Neural cell (in vitro differentiated cells): ENCODE results near the gene RWDD2A. TPM values are rescaled to one million over a fixed set of nuclear protein-coding genes. Genes with fewer than 3 reads are reported as not detected.
"Not testable (repeated sequence)": the region's sequence is repeated elsewhere in the genome, so short reads cannot be mapped to it uniquely, and the experiment has no call there.

ENCODE experiments used
- H2AFZ ChIP-seq: fragments of 200-600, 300-800 bp; sonication (generic), shearing (Covaris generic); 2 replicates; pipeline ENCODE4 v1.6.0; 2014; ENCODE audit warnings: low read depth, mild to moderate bottlenecking, antibody characterized with exemption, low read length, moderate library complexity
- H3F3A ChIP-seq: fragments of 200-600 bp; shearing (Covaris generic); 2 replicates; pipeline ENCODE4 v1.6.1; 2016; ENCODE audit warnings: mild to moderate bottlenecking, moderate library complexity, mixed read lengths, antibody characterized with exemption, low read length; ENCODE audit not compliant: insufficient read depth, poor library complexity, severe bottlenecking
- H3K27ac ChIP-seq: fragments of 200-600, 300-800 bp; sonication (generic), shearing (Covaris generic); 2 replicates; pipeline ENCODE4 v1.5.1; 2014; ENCODE audit warnings: mild to moderate bottlenecking, low read length, moderate library complexity
- H3K27me3 ChIP-seq: fragments of 300-800, 200-600 bp; sonication (generic), shearing (Covaris generic); 2 replicates; pipeline ENCODE4 v1.6.0; 2014; ENCODE audit warnings: mild to moderate bottlenecking, low read depth, low read length, moderate library complexity; ENCODE audit not compliant: insufficient read depth
- H3K36me3 ChIP-seq: fragments of 300-800, 200-600 bp; sonication (generic), shearing (Covaris generic); 2 replicates; pipeline ENCODE4 v1.5.1; 2014; ENCODE audit warnings: mild to moderate bottlenecking, antibody characterized with exemption, low read length, moderate library complexity; ENCODE audit not compliant: insufficient read depth
- H3K4me2 ChIP-seq: fragments of 300-800, 200-600 bp; sonication (generic), shearing (Covaris generic); 2 replicates; pipeline ENCODE4 v1.6.0; 2014; ENCODE audit warnings: mild to moderate bottlenecking, low read length
- H3K4me3 ChIP-seq: fragments of 300-800, 200-600 bp; sonication (generic), shearing (Covaris generic); 2 replicates; pipeline ENCODE4 v1.5.1; 2014; ENCODE audit warnings: mild to moderate bottlenecking, low read length, moderate library complexity
- H3K79me2 ChIP-seq: fragments of 200-600 bp; shearing (Covaris generic); replicated peaks from 2 replicates; pipeline ENCODE4 v1.6.0; 2014; ENCODE audit warnings: mild to moderate bottlenecking, low read length, moderate library complexity; ENCODE audit not compliant: insufficient read depth
- H3K9ac ChIP-seq: fragments of 300-800, 200-600 bp; sonication (generic), shearing (Covaris generic); 2 replicates; pipeline ENCODE4 v1.6.1; 2016; ENCODE audit warnings: mild to moderate bottlenecking, low read length, mixed read lengths
- H3K9me2 ChIP-seq: fragments of 200-600 bp; shearing (Covaris generic); 2 replicates; pipeline ENCODE4 v1.6.1; 2016; ENCODE audit warnings: mild to moderate bottlenecking, low read length, mixed read lengths; ENCODE audit not compliant: insufficient read depth
- H3K9me3 ChIP-seq: fragments of 200-600, 300-800 bp; sonication (generic), shearing (Covaris generic); 2 replicates; pipeline ENCODE4 v1.6.1; 2016; ENCODE audit warnings: mild to moderate bottlenecking, mixed run types, low read length, moderate library complexity, mixed read lengths
- H4K20me1 ChIP-seq: fragments of 200-600 bp; shearing (Covaris generic); 2 replicates; pipeline ENCODE4 v1.6.1; 2016; ENCODE audit warnings: mild to moderate bottlenecking, mixed run types; ENCODE audit not compliant: insufficient read depth
- CTCF ChIP-seq: fragments of 450-650 bp; IDR thresholded peaks from 2 replicates; pipeline ENCODE4 v1.5.1; 2014; ENCODE audit warnings: antibody characterized with exemption, mild to moderate bottlenecking, moderate library complexity; ENCODE audit not compliant: poor library complexity, severe bottlenecking
- EP300 ChIP-seq: fragments of 450-650 bp; conservative IDR thresholded peaks from 2 replicates; pipeline ENCODE4 v1.6.1; 2014; ENCODE audit warnings: antibody characterized with exemption, mild to moderate bottlenecking, moderate library complexity; ENCODE audit not compliant: poor library complexity, severe bottlenecking
- EZH2 ChIP-seq: fragments of 200-600, 300-800 bp; shearing (Covaris generic), sonication (generic); IDR thresholded peaks from 2 replicates; pipeline ENCODE4 v1.6.1; 2014; ENCODE audit warnings: antibody characterized with exemption, low read length, borderline replicate concordance, mild to moderate bottlenecking; ENCODE audit not compliant: insufficient read depth, poor library complexity, severe bottlenecking
- MXI1 ChIP-seq: fragments of 450-650 bp; conservative IDR thresholded peaks from 2 replicates; pipeline ENCODE4 v1.6.1; 2014; ENCODE audit warnings: antibody characterized with exemption, mild to moderate bottlenecking; ENCODE audit not compliant: poor library complexity, severe bottlenecking
- POLR2AphosphoS5 ChIP-seq: IDR thresholded peaks from 2 replicates; pipeline ENCODE4 v1.6.1; 2012
- RAD21 ChIP-seq: fragments of 450-650 bp; conservative IDR thresholded peaks from 2 replicates; pipeline ENCODE4 v1.6.1; 2014; ENCODE audit warnings: antibody characterized with exemption, mild to moderate bottlenecking, moderate library complexity
- SMC3 ChIP-seq: fragments of 450-650 bp; conservative IDR thresholded peaks from 2 replicates; pipeline ENCODE4 v1.6.1; 2014; ENCODE audit warnings: antibody characterized with exemption, mild to moderate bottlenecking, moderate library complexity; ENCODE audit not compliant: poor library complexity
- TAF1 ChIP-seq: IDR thresholded peaks from 2 replicates; pipeline ENCODE4 v1.6.1; 2012; ENCODE audit warnings: low read depth
- polyA plus RNA-seq: library from polyadenylated mRNA; depleted of rRNA; stranded (reverse); fragments of >200 nt; gene quantifications from 2 replicates; pipeline ENCODE4 v1.2.3, GENCODE V29; 2014
- TF ChIP-seq, protein P1 (sequence below): IDR thresholded peaks from 2 replicates; pipeline ENCODE4 v1.6.1; 2012; ENCODE audit warnings: borderline replicate concordance

The RWDD2A gene
- polyA plus RNA-seq, 1 donor from 2014 or later: 6.6 TPM

DNA sequence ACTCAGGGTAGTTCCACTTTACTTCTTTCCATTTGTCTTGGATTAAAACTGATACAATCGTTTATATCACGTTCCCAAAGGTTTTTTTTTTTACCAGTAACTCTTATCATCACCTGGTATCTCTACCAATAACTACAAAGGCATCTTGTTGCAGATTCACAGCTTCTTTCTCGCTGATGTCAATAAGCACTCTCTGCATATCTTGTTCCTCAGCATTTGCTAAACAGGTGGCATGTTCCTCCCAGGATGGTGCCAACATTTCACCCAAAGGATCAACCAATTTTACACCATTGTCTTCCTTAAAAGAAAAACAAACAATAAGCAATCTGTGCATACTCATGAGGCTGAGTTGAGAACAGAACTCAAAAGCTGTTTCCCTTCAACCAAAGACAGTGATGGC is 4.7 kb upstream of the RWDD2A start:
- no peaks in the 10 kb centered on the region for H3K36me3 ChIP-seq
- TF ChIP-seq MXI1 (no peak), EP300 (no peak), SMC3 (no peak), TAF1 (no peak), POLR2AphosphoS5 (no peak), CTCF (no peak), EZH2 (no peak), RAD21 (no peak)
- TF ChIP-seq, protein P1, sequence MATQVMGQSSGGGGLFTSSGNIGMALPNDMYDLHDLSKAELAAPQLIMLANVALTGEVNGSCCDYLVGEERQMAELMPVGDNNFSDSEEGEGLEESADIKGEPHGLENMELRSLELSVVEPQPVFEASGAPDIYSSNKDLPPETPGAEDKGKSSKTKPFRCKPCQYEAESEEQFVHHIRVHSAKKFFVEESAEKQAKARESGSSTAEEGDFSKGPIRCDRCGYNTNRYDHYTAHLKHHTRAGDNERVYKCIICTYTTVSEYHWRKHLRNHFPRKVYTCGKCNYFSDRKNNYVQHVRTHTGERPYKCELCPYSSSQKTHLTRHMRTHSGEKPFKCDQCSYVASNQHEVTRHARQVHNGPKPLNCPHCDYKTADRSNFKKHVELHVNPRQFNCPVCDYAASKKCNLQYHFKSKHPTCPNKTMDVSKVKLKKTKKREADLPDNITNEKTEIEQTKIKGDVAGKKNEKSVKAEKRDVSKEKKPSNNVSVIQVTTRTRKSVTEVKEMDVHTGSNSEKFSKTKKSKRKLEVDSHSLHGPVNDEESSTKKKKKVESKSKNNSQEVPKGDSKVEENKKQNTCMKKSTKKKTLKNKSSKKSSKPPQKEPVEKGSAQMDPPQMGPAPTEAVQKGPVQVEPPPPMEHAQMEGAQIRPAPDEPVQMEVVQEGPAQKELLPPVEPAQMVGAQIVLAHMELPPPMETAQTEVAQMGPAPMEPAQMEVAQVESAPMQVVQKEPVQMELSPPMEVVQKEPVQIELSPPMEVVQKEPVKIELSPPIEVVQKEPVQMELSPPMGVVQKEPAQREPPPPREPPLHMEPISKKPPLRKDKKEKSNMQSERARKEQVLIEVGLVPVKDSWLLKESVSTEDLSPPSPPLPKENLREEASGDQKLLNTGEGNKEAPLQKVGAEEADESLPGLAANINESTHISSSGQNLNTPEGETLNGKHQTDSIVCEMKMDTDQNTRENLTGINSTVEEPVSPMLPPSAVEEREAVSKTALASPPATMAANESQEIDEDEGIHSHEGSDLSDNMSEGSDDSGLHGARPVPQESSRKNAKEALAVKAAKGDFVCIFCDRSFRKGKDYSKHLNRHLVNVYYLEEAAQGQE: no peak
- peaks cover 12% of the 10 kb centered on the region for H3K79me2 ChIP-seq

GRCh38 chr6:83190626-83191025 is 2.5 kb upstream of the RWDD2A start:
- no peaks in the 10 kb centered on the region for H4K20me1 ChIP-seq
- no peaks in the 10 kb centered on the region for H3K9me3 ChIP-seq
- no peak overlapping the region for H3K9ac ChIP-seq
- H3K4me3 ChIP-seq: no peak overlapping the region
- peaks cover 4% of the 10 kb centered on the region for H3K27me3 ChIP-seq
- H3K36me3 ChIP-seq: no peaks in the 10 kb centered on the region
- H3K4me2 ChIP-seq: no peak overlapping the region
- TF ChIP-seq POLR2AphosphoS5 (no peak), EP300 (no peak), CTCF (no peak), TAF1 (no peak), SMC3 (no peak), RAD21 (no peak), MXI1 (no peak), EZH2 (no peak)
- TF ChIP-seq, protein P1: no peak
- H2AFZ ChIP-seq: no peak overlapping the region
- H3F3A ChIP-seq: no peaks in the 10 kb centered on the region
- H3K27ac ChIP-seq: no peak overlapping the region
- H3K9me2 ChIP-seq: no peaks in the 10 kb centered on the region
- peaks cover 12% of the 10 kb centered on the region for H3K79me2 ChIP-seq

More for the DNA sequence above, 4.7 kb upstream of the RWDD2A start:
- no peak overlapping the region for H3K4me2 ChIP-seq
- no peaks in the 10 kb centered on the region for H4K20me1 ChIP-seq
- H3K9ac ChIP-seq: no peak overlapping the region
- no peaks in the 10 kb centered on the region for H3K27me3 ChIP-seq
- H3K4me3 ChIP-seq: no peak overlapping the region
- H3K27ac ChIP-seq: no peak overlapping the region
- no peak overlapping the region for H2AFZ ChIP-seq
- no peaks in the 10 kb centered on the region for H3F3A ChIP-seq
- H3K9me3 ChIP-seq: no peaks in the 10 kb centered on the region
- H3K9me2 ChIP-seq: no peaks in the 10 kb centered on the region

DNA sequence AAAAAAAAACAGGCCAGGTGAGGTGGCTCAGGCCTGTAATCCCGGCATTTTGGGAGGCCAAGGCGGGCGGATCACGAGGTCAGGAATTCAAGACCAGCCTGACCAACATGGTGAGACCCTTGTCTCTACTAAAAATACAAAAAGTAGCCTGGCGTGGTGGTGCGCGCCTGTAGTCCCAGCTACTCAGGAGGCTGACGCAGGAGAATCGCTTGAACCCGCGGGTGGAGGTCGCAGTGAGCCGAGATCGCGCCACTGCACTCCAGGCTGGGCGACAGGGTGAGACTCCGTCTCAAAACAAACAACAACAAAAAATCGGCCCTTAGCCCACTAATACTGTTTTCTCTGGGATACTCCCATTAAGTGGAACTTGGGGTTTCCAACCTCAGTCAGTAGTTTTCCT is 1.2 kb upstream of the RWDD2A start:
- Histone ChIP-seq H3K4me2 (peak overlapping the region; percentile 56), H3K4me3 (peak overlapping the region; percentile 92), H3K79me2 (peaks cover 12% of the 10 kb centered on the region)
- H4K20me1 ChIP-seq, H3K9me3 ChIP-seq, H2AFZ ChIP-seq, H3K27ac ChIP-seq, H3F3A ChIP-seq, H3K9me2 ChIP-seq, H3K36me3 ChIP-seq, H3K9ac ChIP-seq, H3K27me3 ChIP-seq: not testable (repeated sequence)
